H1 (cell line): ENCODE results near the gene PPOX. TPM values are rescaled to one million over a fixed set of nuclear protein-coding genes. Genes with fewer than 3 reads are reported as not detected.

Source experiments
- CTCF ChIA-PET: fragments of 300-600 bp; sonication (Branson Sonifier 250); formaldehyde crosslinking; loops from one replicate; lab custom pipeline; 2021; ENCODE audit not compliant: partially characterized antibody; lab: Charles Lee
- POLR2A ChIA-PET: fragments of 300-600 bp; sonication (Branson Sonifier 250); formaldehyde crosslinking; loops from one replicate; lab custom pipeline; 2021; ENCODE audit warnings: inconsistent platforms; ENCODE audit not compliant: partially characterized antibody; lab: Charles Lee
- DNase-seq, 2 experiments: peaks; one replicate each; pipeline versions ENCODE4 v3.0.0 to v3.0.0-alpha.2; 2010 to 2022; ENCODE audit warnings: low spot score in 2 of 2, low read depth in 1 of 2, mixed read lengths in 1 of 2
- FAIRE-seq: peaks from 2 replicates; lab custom pipeline; 2011; peaks lifted over from hg19 to GRCh38; lab: Jason Lieb, UNC
- H2AFZ ChIP-seq: 2 replicates; pipeline ENCODE4 v1.8.1; 2012; ENCODE audit warnings: low read length, inconsistent platforms
- H2AK5ac ChIP-seq: 2 replicates; pipeline ENCODE4 v1.6.1; 2013; ENCODE audit warnings: low read depth, low read length
- H2BK120ac ChIP-seq: replicated peaks from 2 replicates; pipeline ENCODE3; 2013; ENCODE audit warnings: low read depth, low read length, inconsistent platforms
- H2BK12ac ChIP-seq: 2 replicates; pipeline ENCODE4 v1.6.1; 2013; ENCODE audit warnings: low read depth, low read length
- H2BK15ac ChIP-seq: 2 replicates; pipeline ENCODE4 v1.6.1; 2013; ENCODE audit warnings: low read length
- H2BK20ac ChIP-seq: 2 replicates; pipeline ENCODE4 v1.6.1; 2013; ENCODE audit warnings: low read length
- H2BK5ac ChIP-seq: 2 replicates; pipeline ENCODE4 v1.6.1; 2013; ENCODE audit warnings: low read depth, low read length
- H3K14ac ChIP-seq: 2 replicates; pipeline ENCODE4 v1.6.1; 2013; ENCODE audit warnings: inconsistent platforms; ENCODE audit not compliant: insufficient read length
- H3K18ac ChIP-seq: 2 replicates; pipeline ENCODE4 v1.6.1; 2013; ENCODE audit warnings: low read length; ENCODE audit errors: extremely low read depth
- H3K23ac ChIP-seq: 2 replicates; pipeline ENCODE4 v1.6.1; 2013; ENCODE audit warnings: inconsistent platforms; ENCODE audit not compliant: insufficient read length
- H3K23me2 ChIP-seq: 2 replicates; pipeline ENCODE4 v1.6.1; 2013; ENCODE audit warnings: low read depth, low read length
- H3K27ac ChIP-seq: 2 replicates; pipeline ENCODE4 v1.6.1; 2011; ENCODE audit warnings: low read depth, low read length, inconsistent platforms
- H3K27me3 ChIP-seq, 4 experiments: replicated peaks in 1 of 4; 1 replicate in 1 of 4; 2 replicates in 3 of 4; pipeline versions ENCODE4 v1.6.1 to v1.8.1; 2011 to 2013; ENCODE audit warnings: low read length in 3 of 4, mild to moderate bottlenecking in 3 of 4, inconsistent platforms in 2 of 4, mixed read lengths in 2 of 4, moderate library complexity in 1 of 4; ENCODE audit not compliant: control insufficient read depth in 3 of 4, insufficient read depth in 3 of 4; ENCODE audit errors: extremely low read depth in 1 of 4
- H3K36me3 ChIP-seq, 4 experiments: 2 replicates each; pipeline versions ENCODE4 v1.6.1 to v1.8.1; 2011 to 2013; ENCODE audit warnings: mild to moderate bottlenecking in 4 of 4, low read length in 3 of 4, moderate library complexity in 2 of 4, control low read depth in 1 of 4, inconsistent platforms in 1 of 4; ENCODE audit not compliant: insufficient read depth in 4 of 4, control insufficient read depth in 2 of 4
- H3K4ac ChIP-seq: replicated peaks from 2 replicates; pipeline ENCODE3; 2013; ENCODE audit warnings: low read length, low read depth, mixed read lengths, inconsistent platforms; ENCODE audit not compliant: insufficient read length
- H3K4me1 ChIP-seq, 4 experiments: replicated peaks in 1 of 4; 1 replicate in 1 of 4; 2 replicates in 3 of 4; pipeline versions ENCODE4 v1.6.1 to v1.8.1; 2011 to 2013; ENCODE audit warnings: low read length in 3 of 4, inconsistent platforms in 2 of 4, mixed read lengths in 1 of 4; ENCODE audit not compliant: insufficient read depth in 4 of 4, control insufficient read depth in 3 of 4
- H3K4me2 ChIP-seq, 2 experiments: 2 replicates each; pipeline versions ENCODE4 v1.6.1 to v1.8.1; 2011 to 2013; ENCODE audit warnings: low read depth in 2 of 2, low read length in 2 of 2, control low read depth in 1 of 2, inconsistent platforms in 1 of 2, mild to moderate bottlenecking in 1 of 2; ENCODE audit not compliant: insufficient read depth in 1 of 2
- H3K4me3 ChIP-seq, 4 experiments: fragments of 200-600, 300-600 bp in 1 of 4; sonication (generic), shearing (Covaris generic), sonication (Bioruptor Twin) in 1 of 4; 2 replicates each; pipeline versions ENCODE4 v1.5.1 to v1.8.1; 2011 to 2016; ENCODE audit warnings: low read length in 4 of 4, low read depth in 3 of 4, control low read depth in 2 of 4, inconsistent platforms in 2 of 4, mild to moderate bottlenecking in 2 of 4, mixed read lengths in 1 of 4, moderate library complexity in 1 of 4; ENCODE audit not compliant: insufficient read depth in 2 of 4; ENCODE audit errors: extremely low read depth in 1 of 4
- H3K56ac ChIP-seq: replicated peaks from 2 replicates; pipeline ENCODE3; 2013; ENCODE audit warnings: low read depth, mild to moderate bottlenecking, mixed read lengths, low read length, inconsistent platforms; ENCODE audit not compliant: insufficient read length
- H3K79me1 ChIP-seq: 2 replicates; pipeline ENCODE4 v1.6.1; 2013; ENCODE audit warnings: low read depth, low read length, control low read depth
- H3K79me2 ChIP-seq, 2 experiments: 2 replicates each; pipeline versions ENCODE4 v1.6.1 to v1.8.1; 2012 to 2013; ENCODE audit warnings: low read length in 2 of 2, mild to moderate bottlenecking in 2 of 2, inconsistent platforms in 1 of 2; ENCODE audit not compliant: insufficient read depth in 2 of 2, control insufficient read depth in 1 of 2
- H3K9ac ChIP-seq, 4 experiments: replicated peaks in 1 of 4; 1 replicate in 1 of 4; 2 replicates in 3 of 4; pipeline versions ENCODE4 v1.6.1 to v1.8.1; 2011 to 2013; ENCODE audit warnings: low read depth in 3 of 4, low read length in 3 of 4, control low read depth in 2 of 4, mild to moderate bottlenecking in 2 of 4, moderate library complexity in 2 of 4, inconsistent platforms in 1 of 4; ENCODE audit errors: extremely low read depth in 1 of 4
- H3K9me3 ChIP-seq, 2 experiments: 2 replicates each; pipeline versions ENCODE4 v1.6.1 to v1.8.1; 2012 to 2013; ENCODE audit warnings: mild to moderate bottlenecking in 2 of 2, moderate library complexity in 2 of 2, control low read depth in 1 of 2, inconsistent platforms in 1 of 2, low read depth in 1 of 2, low read length in 1 of 2, mixed read lengths in 1 of 2; ENCODE audit not compliant: insufficient read depth in 2 of 2
- H4K20me1 ChIP-seq, 2 experiments: replicated peaks in 1 of 2; 2 replicates each; pipeline versions ENCODE3 to v1.8.1; 2011 to 2013; ENCODE audit warnings: inconsistent platforms in 2 of 2, low read length in 2 of 2, mild to moderate bottlenecking in 1 of 2; ENCODE audit not compliant: insufficient read depth in 2 of 2, control insufficient read depth in 1 of 2
- H4K5ac ChIP-seq: 2 replicates; pipeline ENCODE4 v1.6.1; 2013; ENCODE audit warnings: low read length, low read depth, mixed read lengths, inconsistent platforms; ENCODE audit not compliant: insufficient read length
- H4K8ac ChIP-seq: 2 replicates; pipeline ENCODE4 v1.8.0; 2013; ENCODE audit warnings: mild to moderate bottlenecking, moderate library complexity, low read length, inconsistent platforms; ENCODE audit not compliant: insufficient read depth; ENCODE audit errors: extremely low read depth
- H4K91ac ChIP-seq: replicated peaks from 2 replicates; pipeline ENCODE3; 2013; ENCODE audit warnings: low read length, mixed read lengths, inconsistent platforms; ENCODE audit not compliant: insufficient read length
- CHD2 ChIP-seq: IDR thresholded peaks from 2 replicates; pipeline ENCODE4 v1.6.1; 2012; ENCODE audit warnings: low read length, improper control_type of control experiment
- WGBS, 2 experiments: shearing (Covaris generic) in 1 of 2; methylation state at CpG; one replicate each; pipeline versions ENCODE4 v1.1.6 to v1.1.7; 2013 to 2015; ENCODE audit warnings: low lambda C conversion rate in 2 of 2, mixed read lengths in 2 of 2, inconsistent platforms in 1 of 2, low coverage in 1 of 2, missing lambda C conversion rate in 1 of 2; ENCODE audit not compliant: insufficient replicate concordance in 2 of 2, insufficient coverage in 1 of 2, insufficient read length in 1 of 2; ENCODE audit errors: extremely low coverage in 1 of 2, missing lambda C conversion rate in 1 of 2; 5-methylcytosine and 5-hydroxymethylcytosine counted together
- polyA plus RNA-seq, 7 experiments: library from polyadenylated mRNA; depleted of rRNA in 3 of 7; stranded (reverse) in 5 of 7; unstranded in 2 of 7; fragments of >200 nt in 5 of 7; fragments of 200-250 nt in 2 of 7; gene quantifications; 1 replicate in 5 of 7; 2 replicates in 1 of 7; 4 replicates in 1 of 7; pipeline versions ENCODE4 v1.2.1 to v1.2.3, GENCODE V29; 2011 to 2013; ENCODE audit warnings: missing spikeins in 2 of 7, mixed read lengths in 2 of 7
- total RNA-seq: library from RNA; stranded (reverse); fragmentation: NEBNext Ultra II Directional; extraction: Animal tissue kit (Norgen Biotek cat#: 25700); gene quantifications from 2 replicates; pipeline ENCODE4 v1.2.1, GENCODE V29; 2021

The PPOX gene
- total and polyA plus RNA-seq, 2 of the 8 experiments (the other 6 are each of a cell fraction or from before 2014, with no cell fraction given), result 39.4 to 40.4 TPM

DNA sequence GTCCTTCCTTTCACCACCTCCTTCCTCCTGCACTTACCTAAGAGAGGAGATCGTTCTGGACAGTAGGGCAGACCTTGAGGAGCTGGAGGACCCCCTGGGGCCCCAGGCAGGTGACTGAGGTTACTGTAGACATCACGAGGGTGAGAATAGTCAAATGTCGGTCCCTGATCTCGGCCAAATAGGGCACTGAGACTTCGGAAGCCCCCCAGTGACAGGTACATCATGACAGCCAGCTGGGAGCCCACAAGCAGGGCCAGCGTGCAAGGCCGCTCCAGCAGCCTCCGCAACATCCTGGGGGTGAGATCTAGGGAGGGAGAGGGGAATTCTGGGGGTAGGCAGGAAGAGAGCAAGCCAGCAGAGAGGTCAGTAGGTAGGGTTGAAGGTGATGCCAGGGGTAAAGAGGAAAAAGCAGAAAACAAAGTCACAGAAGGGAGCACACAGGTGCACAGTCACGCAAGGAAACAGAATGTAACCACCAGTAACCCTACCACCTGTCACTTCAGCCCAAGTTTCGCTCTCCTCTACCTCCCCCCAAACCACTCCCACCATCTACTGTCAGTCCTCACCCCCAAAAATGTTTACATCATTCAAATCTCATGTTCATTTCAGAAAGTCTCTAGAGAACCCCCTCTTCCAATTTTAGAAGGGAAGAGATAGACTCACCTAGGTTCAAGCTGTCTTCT lies 9.7 kb downstream of the PPOX start:
- TF ChIP-seq CHD2, result no peak
- H4K20me1 ChIP-seq, result peaks cover 0 to 6% of the 10 kb centered on the region in 2 experiments
- H3K14ac ChIP-seq, result no peak overlapping the region
- no peak overlapping the region for H2BK15ac ChIP-seq
- no peak overlapping the region for H2BK12ac ChIP-seq
- H3K23me2 ChIP-seq, result peaks cover 2% of the 10 kb centered on the region; the same call in 1 of the 2 replicates
- H3K23ac ChIP-seq, result no peak overlapping the region
- ChIA-PET POLR2A (interaction anchor here (0.6 to 4.0 kb wide), 14 partner anchors 9 to 146 kb away, joined by 3 to 51 read pairs (median 4); partner anchors contain the start of genes ADAMTS4, APOA2, DEDD and PPOX), CTCF (interaction anchor here (1.2 to 2.8 kb wide), 4 partner anchors 10 to 50 kb away, joined by 3 to 27 read pairs (median 8); partner anchors contain the start of genes ADAMTS4, PPOX and TOMM40L)
- H4K5ac ChIP-seq, result no peak overlapping the region
- no peak overlapping the region for H3K9ac ChIP-seq
- H4K8ac ChIP-seq, result no peak overlapping the region; the same call in 1 of the 2 replicates
- H3K27ac ChIP-seq, result no peak overlapping the region
- H3K4me2 ChIP-seq, result peak overlapping the region; percentile 61 to 93; a peak in 2 of 4 replicates
- FAIRE-seq, result no peak
- no peaks in the 10 kb centered on the region for H3K9me3 ChIP-seq
- H3K56ac ChIP-seq, result no peak overlapping the region
- peaks cover 10 to 39% (median 24%) of the 10 kb centered on the region in 4 experiments for H3K36me3 ChIP-seq
- peaks cover 0 to 13% (median under 1%) of the 10 kb centered on the region in 4 experiments; a peak in 3 of 7 replicates for H3K4me1 ChIP-seq
- H2AFZ ChIP-seq, result no peak overlapping the region
- no peak overlapping the region for H2AK5ac ChIP-seq
- WGBS, 2 experiments, result 79% methylated on average over 10 of the region's 10 CpGs; no CpG with 5 or more reads in 1 of the 2 experiments
- peaks cover 4% of the 10 kb centered on the region for H3K79me1 ChIP-seq
- H2BK120ac ChIP-seq, result no peak overlapping the region
- no peak overlapping the region for H2BK5ac ChIP-seq
- H4K91ac ChIP-seq, result no peak overlapping the region
- H3K27me3 ChIP-seq, result no peaks in the 10 kb centered on the region
- H2BK20ac ChIP-seq, result no peak overlapping the region
- H3K18ac ChIP-seq, result no peak overlapping the region
- DNase-seq, result no peak
- peak overlapping the region in 1 of 4 experiments; percentile 85; a peak in 3 of 8 replicates for H3K4me3 ChIP-seq
- H3K79me2 ChIP-seq, result peaks cover 0 to 4% of the 10 kb centered on the region in 2 experiments; a peak in 1 of 4 replicates
- H3K4ac ChIP-seq, result no peak overlapping the region
